Mammary epithelial cell (primary cell): ENCODE data around the gene ANG.

ENCODE experiments used
- CTCF ChIP-seq, 2 donors: IDR thresholded peaks in 1 of 2; conservative IDR thresholded peaks in 1 of 2; 2 replicates each; pipeline ENCODE4 v1.5.1; 2011 to 2012; ENCODE audit warnings: inconsistent platforms in 2 of 2, low read length in 2 of 2, mild to moderate bottlenecking in 2 of 2, control low read depth in 1 of 2, low read depth in 1 of 2; ENCODE audit not compliant: insufficient read depth in 1 of 2; ENCODE audit errors: extremely low read depth in 1 of 2
- EZH2 ChIP-seq: IDR thresholded peaks from 2 replicates; pipeline ENCODE4 v1.6.1; 2012; ENCODE audit warnings: low read length, inconsistent platforms, borderline replicate concordance

GRCh38 chr14:20682435-20683124, 6.0 kb upstream of the ANG start:
- TF ChIP-seq CTCF (conservative IDR thresholded peaks at IDR 0.05 in 1 of 2, IDR thresholded peaks at IDR 0.05 in 1 of 2; ENCODE audit: extremely low read depth in 1 of 2, insufficient read depth in 1 of 2, low read depth in 1 of 2, low read length in 2 of 2) (peak in 1 of 2 donors; percentile 31), EZH2 (no peak)
